ENCODE results near the gene CRIP1. TPM values are rescaled to one million over a fixed set of nuclear protein-coding genes. Genes with fewer than 3 reads are reported as not detected.

Gene CRIP1
- total RNA-seq, 1 donor from 2014 or later = 5.1 TPM

- H3K27ac Mint-ChIP-seq = no peak overlapping the region
- H3K36me3 Mint-ChIP-seq (ENCODE audit: insufficient read depth) = peaks cover 7% of the 10 kb centered on the region
- H3K4me3 Mint-ChIP-seq (ENCODE audit: low read depth) = no peak overlapping the region
- no peaks in the 10 kb centered on the region for H3K9me3 Mint-ChIP-seq (ENCODE audit: low read depth)
- TF ChIP-seq, protein P1, sequence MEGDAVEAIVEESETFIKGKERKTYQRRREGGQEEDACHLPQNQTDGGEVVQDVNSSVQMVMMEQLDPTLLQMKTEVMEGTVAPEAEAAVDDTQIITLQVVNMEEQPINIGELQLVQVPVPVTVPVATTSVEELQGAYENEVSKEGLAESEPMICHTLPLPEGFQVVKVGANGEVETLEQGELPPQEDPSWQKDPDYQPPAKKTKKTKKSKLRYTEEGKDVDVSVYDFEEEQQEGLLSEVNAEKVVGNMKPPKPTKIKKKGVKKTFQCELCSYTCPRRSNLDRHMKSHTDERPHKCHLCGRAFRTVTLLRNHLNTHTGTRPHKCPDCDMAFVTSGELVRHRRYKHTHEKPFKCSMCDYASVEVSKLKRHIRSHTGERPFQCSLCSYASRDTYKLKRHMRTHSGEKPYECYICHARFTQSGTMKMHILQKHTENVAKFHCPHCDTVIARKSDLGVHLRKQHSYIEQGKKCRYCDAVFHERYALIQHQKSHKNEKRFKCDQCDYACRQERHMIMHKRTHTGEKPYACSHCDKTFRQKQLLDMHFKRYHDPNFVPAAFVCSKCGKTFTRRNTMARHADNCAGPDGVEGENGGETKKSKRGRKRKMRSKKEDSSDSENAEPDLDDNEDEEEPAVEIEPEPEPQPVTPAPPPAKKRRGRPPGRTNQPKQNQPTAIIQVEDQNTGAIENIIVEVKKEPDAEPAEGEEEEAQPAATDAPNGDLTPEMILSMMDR (IDR thresholded peaks at IDR 0.05; ENCODE audit: unreplicated experiment) = no peak
- H3K27me3 Mint-ChIP-seq = no peaks in the 10 kb centered on the region
- no peaks in the 10 kb centered on the region for H3K4me1 Mint-ChIP-seq (ENCODE audit: low read depth)
- DNase-seq (ENCODE audit: low spot score, unreplicated experiment) = no peak
Measured at GRCh38 chr14:105444859-105445258, 41.8 kb upstream of the CRIP1 start.

- Mint-ChIP-seq H3K36me3 (ENCODE audit: insufficient read depth) (peaks cover 7% of the 10 kb centered on the region), H3K27ac (no peak overlapping the region), H3K4me1 (ENCODE audit: low read depth) (no peaks in the 10 kb centered on the region), H3K9me3 (ENCODE audit: low read depth) (no peaks in the 10 kb centered on the region), H3K27me3 (no peaks in the 10 kb centered on the region), H3K4me3 (ENCODE audit: low read depth) (no peak overlapping the region)
- TF ChIP-seq, protein P1 (IDR thresholded peaks at IDR 0.05; ENCODE audit: unreplicated experiment) = no peak
- no peak for DNase-seq (ENCODE audit: low spot score, unreplicated experiment)
Measured at GRCh38 chr14:105445290-105445689, 41.4 kb upstream of the CRIP1 start.

- Mint-ChIP-seq H3K4me1 (ENCODE audit: low read depth) (no peaks in the 10 kb centered on the region), H3K9me3 (ENCODE audit: low read depth) (no peaks in the 10 kb centered on the region), H3K27ac (no peak overlapping the region), H3K27me3 (no peaks in the 10 kb centered on the region), H3K4me3 (ENCODE audit: low read depth) (no peak overlapping the region), H3K36me3 (ENCODE audit: insufficient read depth) (peaks cover 7% of the 10 kb centered on the region)
- TF ChIP-seq, protein P1 (IDR thresholded peaks at IDR 0.05; ENCODE audit: unreplicated experiment) = no peak
- no peak for DNase-seq (ENCODE audit: low spot score, unreplicated experiment)
Measured at GRCh38 chr14:105445901-105446845, 40.5 kb upstream of the CRIP1 start.

GRCh38 chr14:105446971-105447370 is 39.7 kb upstream of the CRIP1 start:
- TF ChIP-seq, protein P1 (IDR thresholded peaks at IDR 0.05; ENCODE audit: unreplicated experiment) = no peak
- no peak overlapping the region for H3K4me3 Mint-ChIP-seq (ENCODE audit: low read depth)
- DNase-seq (ENCODE audit: low spot score, unreplicated experiment) = no peak
- no peaks in the 10 kb centered on the region for H3K4me1 Mint-ChIP-seq (ENCODE audit: low read depth)
- no peaks in the 10 kb centered on the region for H3K27me3 Mint-ChIP-seq
- H3K27ac Mint-ChIP-seq = no peak overlapping the region
- peaks cover 5% of the 10 kb centered on the region for H3K36me3 Mint-ChIP-seq (ENCODE audit: insufficient read depth)
- H3K9me3 Mint-ChIP-seq (ENCODE audit: low read depth) = no peaks in the 10 kb centered on the region

- Mint-ChIP-seq H3K4me3 (ENCODE audit: low read depth) (no peak overlapping the region), H3K27ac (no peak overlapping the region), H3K36me3 (ENCODE audit: insufficient read depth) (peaks cover 5% of the 10 kb centered on the region), H3K27me3 (no peaks in the 10 kb centered on the region), H3K4me1 (ENCODE audit: low read depth) (no peaks in the 10 kb centered on the region), H3K9me3 (ENCODE audit: low read depth) (no peaks in the 10 kb centered on the region)
- no peak for DNase-seq (ENCODE audit: low spot score, unreplicated experiment)
- TF ChIP-seq, protein P1 (IDR thresholded peaks at IDR 0.05; ENCODE audit: unreplicated experiment) = no peak
Measured at GRCh38 chr14:105447651-105448640, 38.7 kb upstream of the CRIP1 start.

All from progenitor cell of endocrine pancreas (in vitro differentiated cells).